ENCODE measurements around the gene OR52N5. TPM values are rescaled to one million over a fixed set of nuclear protein-coding genes. Genes with fewer than 3 reads are reported as not detected.

The OR52N5 gene
- total RNA-seq, 1 donor from 2014 or later, result not detected

Other genes starting within 250 kb of the OR52N5 start
- not detected in 2 replicates for gene OR52H1, start 234.8 kb downstream of the OR52N5 start, total RNA-seq
- gene OR52B6, start 202.5 kb downstream of the OR52N5 start, total RNA-seq, result not detected in 2 replicates
- 17.6 and 23.9 TPM in 2 replicates for gene TRIM6, start 186.7 kb downstream of the OR52N5 start, total RNA-seq
- gene TRIM34, start 158.4 kb downstream of the OR52N5 start, total RNA-seq, result 1.2 and 4.6 TPM in 2 replicates
- gene TRIM5, start 98.3 kb downstream of the OR52N5 start, total RNA-seq, result 45.3 and 55.6 TPM in 2 replicates
- 167 and 205 TPM in 2 replicates for gene TRIM22, start 93.6 kb downstream of the OR52N5 start, total RNA-seq
- not detected in 2 replicates for gene OR56B1, start 46.9 kb downstream of the OR52N5 start, total RNA-seq
- gene OR52N4, start 29.1 kb downstream of the OR52N5 start, total RNA-seq, result not detected in 2 replicates
- gene OR52N1, start 7.9 kb upstream of the OR52N5 start, total RNA-seq, result not detected in 2 replicates
- gene OR52N2, start 25.6 kb upstream of the OR52N5 start, total RNA-seq, result not detected in 2 replicates
- gene OR52E6, start 58.5 kb upstream of the OR52N5 start, total RNA-seq, result not detected in 2 replicates
- gene OR52E8, start 74.3 kb upstream of the OR52N5 start, total RNA-seq, result not detected in 2 replicates
- not detected in 2 replicates for gene OR52E4, start 97.3 kb upstream of the OR52N5 start, total RNA-seq
- not detected in 2 replicates for gene OR52E5, start 109.9 kb upstream of the OR52N5 start, total RNA-seq
- gene OR56A3, start 158.9 kb upstream of the OR52N5 start, total RNA-seq, result not detected in 2 replicates
- not detected in 2 replicates for gene OR56A5, start 185.1 kb upstream of the OR52N5 start, total RNA-seq
- not detected in 2 replicates for gene OR52L1, start 203.6 kb upstream of the OR52N5 start, total RNA-seq
- not detected in 2 replicates for gene OR56A4, start 223.6 kb upstream of the OR52N5 start, total RNA-seq
- gene OR56A1, start 247.4 kb upstream of the OR52N5 start, total RNA-seq, result not detected in 2 replicates